B cell (primary cell): ENCODE data around the gene TEX12. TPM values are rescaled to one million over a fixed set of nuclear protein-coding genes. Genes with fewer than 3 reads are reported as not detected.
"Not testable (repeated sequence)": the region's sequence is repeated elsewhere in the genome, so short reads cannot be mapped to it uniquely, and the experiment has no call there.

ENCODE experiments used
- ATAC-seq: fragments of 200-7000 bp; cut with Tn5 transposase; one replicate; pipeline ENCODE4 v1.10.0; 2021; ENCODE audit warnings: low read depth, mild to moderate bottlenecking, moderate number of reproducible peaks, moderate library complexity
- CTCF ChIA-PET: fragments of 350-600 bp; sonication (Branson Sonifier 250); formaldehyde crosslinking; loops from one replicate; lab custom pipeline; 2021; ENCODE audit warnings: antibody characterized with exemption, inconsistent platforms; lab: Charles Lee
- POLR2A ChIA-PET: fragments of 350-600 bp; sonication (Branson Sonifier 250); formaldehyde crosslinking; loops from one replicate; lab custom pipeline; 2021; ENCODE audit warnings: antibody characterized with exemption; lab: Charles Lee
- DNase-seq: peaks from one replicate; pipeline ENCODE4 v3.0.0; 2013
- H2AFZ ChIP-seq: 2 replicates; pipeline ENCODE4 v1.6.1; 2012; ENCODE audit warnings: mild to moderate bottlenecking, low read depth, low read length; ENCODE audit not compliant: insufficient read depth, poor library complexity, severe bottlenecking
- H3K27ac ChIP-seq, 2 donors: 1 replicate in 1 of 2; 2 replicates in 1 of 2; pipeline ENCODE4 v1.5.1; 2012 to 2013; ENCODE audit warnings: low read length in 2 of 2, mild to moderate bottlenecking in 2 of 2, moderate library complexity in 1 of 2
- H3K27me3 ChIP-seq, 4 experiments: fragments of 200-600 bp in 1 of 4; sonication (generic) in 1 of 4; replicated peaks in 1 of 4; 1 replicate in 2 of 4; 2 replicates in 2 of 4; pipeline versions ENCODE4 v1.6.1 to v1.7.0; 2013 to 2016; ENCODE audit warnings: low read length in 3 of 4, mild to moderate bottlenecking in 2 of 4, mixed read lengths in 1 of 4, moderate library complexity in 1 of 4; ENCODE audit not compliant: insufficient read depth in 4 of 4, control insufficient read depth in 3 of 4; ENCODE audit errors: control extremely low read depth in 1 of 4
- H3K36me3 ChIP-seq, 2 experiments: replicated peaks in 1 of 2; 1 replicate in 1 of 2; 2 replicates in 1 of 2; pipeline versions ENCODE4 v1.6.1 to v1.7.1; 2013; ENCODE audit warnings: low read length in 1 of 2; ENCODE audit not compliant: insufficient read depth in 2 of 2, control insufficient read depth in 1 of 2; ENCODE audit errors: control extremely low read depth in 1 of 2, extremely low read depth in 1 of 2
- H3K4me1 ChIP-seq, 2 donors: fragments of 200-600 bp in 1 of 2; sonication (generic) in 1 of 2; 1 replicate in 1 of 2; 2 replicates in 1 of 2; pipeline versions ENCODE4 v1.5.1 to v1.6.1; 2013 to 2017; ENCODE audit warnings: low read length in 2 of 2; ENCODE audit not compliant: control insufficient read depth in 2 of 2, insufficient read depth in 2 of 2
- H3K4me2 ChIP-seq: replicated peaks from 2 replicates; pipeline ENCODE3; 2012; ENCODE audit warnings: mild to moderate bottlenecking, low read depth, low read length; ENCODE audit not compliant: poor library complexity, severe bottlenecking
- H3K4me3 ChIP-seq, 5 experiments: fragments of 200-600 bp in 1 of 5; sonication (generic) in 1 of 5; 1 replicate in 3 of 5; 2 replicates in 2 of 5; pipeline versions ENCODE4 v1.5.1 to v1.7.0; 2011 to 2016; ENCODE audit warnings: low read length in 4 of 5, mild to moderate bottlenecking in 4 of 5, low read depth in 2 of 5, control low read depth in 1 of 5, moderate library complexity in 1 of 5; ENCODE audit not compliant: insufficient read depth in 1 of 5; ENCODE audit errors: control extremely low read depth in 1 of 5, extremely low read depth in 1 of 5
- H3K79me2 ChIP-seq: fragments of 200-600 bp; sonication (generic); one replicate; pipeline ENCODE4 v1.6.0; 2016; ENCODE audit warnings: low read length; ENCODE audit not compliant: control insufficient read depth, insufficient read depth
- H3K9ac ChIP-seq: fragments of 200-600 bp; sonication (generic); 2 replicates; pipeline ENCODE4 v1.6.1; 2017; ENCODE audit warnings: mild to moderate bottlenecking, low read length, moderate library complexity
- H3K9me3 ChIP-seq, 3 donors: one replicate each; pipeline versions ENCODE4 v1.6.1 to v1.7.1; 2013; ENCODE audit warnings: low read length in 2 of 3; ENCODE audit not compliant: control insufficient read depth in 2 of 3, insufficient read depth in 1 of 3; ENCODE audit errors: control extremely low read depth in 1 of 3
- H4K20me1 ChIP-seq: 2 replicates; pipeline ENCODE4 v1.6.0; 2012; ENCODE audit warnings: mild to moderate bottlenecking, low read length; ENCODE audit not compliant: insufficient read depth, control insufficient read depth, poor library complexity, severe bottlenecking
- H3K27ac Mint-ChIP-seq: one replicate; pipeline ENCODE4 v1.8.0; 2021; ENCODE audit warnings: mixed read lengths
- H3K27me3 Mint-ChIP-seq: one replicate; pipeline ENCODE4 v1.8.0; 2021; ENCODE audit warnings: mixed read lengths
- H3K4me1 Mint-ChIP-seq: one replicate; pipeline ENCODE4 v1.8.0; 2021; ENCODE audit warnings: mixed read lengths
- H3K4me3 Mint-ChIP-seq: one replicate; pipeline ENCODE4 v1.8.0; 2021; ENCODE audit warnings: mixed read lengths
- H3K9me3 Mint-ChIP-seq: one replicate; pipeline ENCODE4 v1.8.0; 2022; ENCODE audit warnings: mixed read lengths; ENCODE audit not compliant: insufficient read depth
- CTCF ChIP-seq: fragments of 200-600 bp; IDR thresholded peaks from one replicate; pipeline ENCODE4 v1.8.0; 2022; ENCODE audit warnings: antibody characterized with exemption, mild to moderate bottlenecking
- EZH2 ChIP-seq: IDR thresholded peaks from 2 replicates; pipeline ENCODE4 v1.6.1; 2012; ENCODE audit warnings: borderline replicate concordance, low read depth, mild to moderate bottlenecking, moderate library complexity, low read length; ENCODE audit not compliant: insufficient read depth, poor library complexity, severe bottlenecking
- WGBS: methylation state at CpG from one replicate; pipeline ENCODE4 v1.1.5; 2013; ENCODE audit warnings: missing lambda C conversion rate; ENCODE audit not compliant: insufficient coverage; 5-methylcytosine and 5-hydroxymethylcytosine counted together
- intact Hi-C: fragments of 100-400 bp; cut with micrococcal nuclease; formaldehyde crosslinking; loops from one replicate; pipeline ENCODE4 v1.10.0; 2022
- polyA plus RNA-seq: library from polyadenylated mRNA; depleted of rRNA; stranded (reverse); fragments of >200 nt; gene quantifications from 2 replicates; pipeline ENCODE4 v1.2.3, GENCODE V29; 2012
- total RNA-seq, 2 donors: library from RNA; stranded (reverse); fragments of 120-200 nt in 1 of 2; gene quantifications; 1 replicate in 1 of 2; 2 replicates in 1 of 2; pipeline versions ENCODE4 v1.2.3 to v1.2.4, GENCODE V29; 2013 to 2022

TEX12 gene
- total and polyA plus RNA-seq, 2 donors (not counting 1 experiment from before 2014, with no cell fraction given), result 0.10 to 0.47 TPM

DNA sequence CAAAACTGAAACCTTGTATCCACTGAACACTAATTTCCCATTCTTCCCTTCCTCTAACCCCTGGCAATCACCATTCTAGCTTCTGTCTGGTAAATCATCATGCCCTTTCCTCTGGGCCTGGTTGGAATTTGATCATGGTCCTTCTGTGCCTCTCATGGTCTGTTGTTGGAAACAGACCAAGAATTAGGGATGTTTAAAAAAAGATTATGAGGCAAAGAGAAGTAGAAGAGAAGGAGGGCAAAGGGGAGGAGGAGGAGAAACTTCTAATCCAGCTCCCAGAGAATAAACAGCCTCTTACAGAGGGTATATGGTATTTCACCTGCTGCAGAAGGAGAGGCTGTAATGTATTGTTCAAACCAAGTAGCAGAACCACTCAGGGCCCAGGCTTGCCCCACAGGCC lies 18.7 kb downstream of the TEX12 start:
- H2AFZ ChIP-seq, result no peak overlapping the region
- H4K20me1 ChIP-seq, result no peaks in the 10 kb centered on the region
- H3K36me3 ChIP-seq, result no peaks in the 10 kb centered on the region
- POLR2A ChIA-PET, result no interaction called here
- no peak for ATAC-seq
- H3K4me2 ChIP-seq, result no peak overlapping the region
- no peaks in the 10 kb centered on the region for H3K9me3 ChIP-seq
- H3K4me1 ChIP-seq, result peaks cover 0 to 4% of the 10 kb centered on the region in 2 donors
- CTCF ChIA-PET, result no interaction called here
- no peak overlapping the region for H3K4me3 ChIP-seq
- intact Hi-C loops, result no loop called here
- peaks cover 8% of the 10 kb centered on the region for H3K4me1 Mint-ChIP-seq
- TF ChIP-seq CTCF (no peak), EZH2 (no peak)
- no peaks in the 10 kb centered on the region for H3K27me3 Mint-ChIP-seq
- H3K27me3 ChIP-seq, result no peaks in the 10 kb centered on the region
- no peak overlapping the region for H3K27ac ChIP-seq
- H3K79me2 ChIP-seq, result no peaks in the 10 kb centered on the region
- no peak overlapping the region for H3K4me3 Mint-ChIP-seq
- H3K27ac Mint-ChIP-seq, result no peak overlapping the region
- H3K9ac ChIP-seq, result no peak overlapping the region
- DNase-seq, result no peak
- no peaks in the 10 kb centered on the region for H3K9me3 Mint-ChIP-seq

DNA sequence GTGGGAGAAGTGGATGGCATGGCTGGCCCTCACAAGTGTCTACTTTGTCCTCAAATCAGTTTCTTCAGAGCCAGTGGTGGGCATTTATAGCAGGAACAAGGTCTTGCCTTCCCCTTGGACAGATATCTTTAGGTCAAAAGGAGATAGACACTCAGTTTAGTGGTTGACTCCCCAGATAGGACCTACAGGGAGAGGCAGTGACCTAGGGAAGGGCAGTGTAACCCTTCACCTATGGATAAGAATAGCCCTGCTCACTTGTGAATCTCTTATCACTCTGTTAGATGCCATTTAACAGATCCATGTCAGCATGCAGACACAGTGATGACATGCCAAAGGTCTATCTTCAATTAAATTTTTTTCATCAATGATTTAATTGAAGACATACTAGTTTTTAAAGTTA lies 19.1 kb downstream of the TEX12 start:
- Mint-ChIP-seq H3K27ac (no peak overlapping the region), H3K4me3 (no peak overlapping the region), H3K4me1 (peaks cover 8% of the 10 kb centered on the region), H3K27me3 (no peaks in the 10 kb centered on the region), H3K9me3 (no peaks in the 10 kb centered on the region)
- H3K79me2 ChIP-seq, result no peaks in the 10 kb centered on the region
- ChIA-PET POLR2A (no interaction called here), CTCF (no interaction called here)
- H3K27me3 ChIP-seq, result no peaks in the 10 kb centered on the region
- H3K9ac ChIP-seq, result no peak overlapping the region
- H2AFZ ChIP-seq, result no peak overlapping the region
- H3K27ac ChIP-seq, result no peak overlapping the region
- intact Hi-C loops, result no loop called here
- no peak overlapping the region for H3K4me2 ChIP-seq
- H3K4me3 ChIP-seq, result no peak overlapping the region
- no peaks in the 10 kb centered on the region for H4K20me1 ChIP-seq
- no peak for DNase-seq
- ATAC-seq, result no peak
- no peaks in the 10 kb centered on the region for H3K36me3 ChIP-seq
- H3K9me3 ChIP-seq, result no peaks in the 10 kb centered on the region
- H3K4me1 ChIP-seq, result peaks cover 0 to 4% of the 10 kb centered on the region in 2 donors
- no peak for TF ChIP-seq EZH2
- no peak for TF ChIP-seq CTCF

DNA sequence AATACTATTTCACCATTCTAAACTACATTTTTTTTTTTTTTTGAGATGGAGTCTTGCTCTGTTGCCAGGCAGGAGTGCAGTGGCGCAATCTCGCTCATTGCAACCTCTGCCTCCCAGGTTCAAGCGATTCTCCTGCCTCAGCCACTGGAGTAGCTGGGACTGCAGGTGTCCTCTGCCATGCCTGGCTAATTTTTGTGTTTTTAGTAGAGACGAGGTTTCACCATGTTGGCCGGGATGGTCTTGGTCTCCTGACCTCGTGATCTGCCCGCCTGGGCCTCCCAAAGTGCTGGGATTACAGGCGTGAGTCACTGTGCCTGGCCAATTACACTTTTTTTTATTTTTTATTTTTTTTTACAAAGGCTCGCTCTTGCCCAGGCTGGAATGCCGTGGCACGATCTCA lies 27.9 kb downstream of the TEX12 start:
- H2AFZ ChIP-seq, intact Hi-C loops, CTCF ChIA-PET, H3K4me1 ChIP-seq, H4K20me1 ChIP-seq, POLR2A ChIA-PET, H3K9me3 ChIP-seq, H3K27ac ChIP-seq, H3K27ac Mint-ChIP-seq, H3K4me1 Mint-ChIP-seq, H3K4me3 Mint-ChIP-seq, H3K9ac ChIP-seq, H3K9me3 Mint-ChIP-seq, H3K79me2 ChIP-seq, H3K27me3 ChIP-seq, H3K36me3 ChIP-seq, H3K27me3 Mint-ChIP-seq, H3K4me2 ChIP-seq, DNase-seq, ATAC-seq, H3K4me3 ChIP-seq: not testable (repeated sequence)
- WGBS, result 87% methylated on average over 11 of the region's 11 CpGs
